ENCODE data around the gene CRYL1.

The CRYL1 gene

GRCh38 chr13:20412691-20413355 lies 112.8 kb downstream of the CRYL1 start:
- Histone ChIP-seq H3K9me3 (replicated peaks; ENCODE audit: insufficient read depth, low read length) (no peaks in the 10 kb centered on the region), H4K20me1 (ENCODE audit: insufficient read depth, low read length) (no peaks in the 10 kb centered on the region), H3K4me2 (ENCODE audit: low read depth, low read length) (no peak overlapping the region), H3K27ac (ENCODE audit: low read length) (no peak overlapping the region), H2AFZ (ENCODE audit: low read length) (no peak overlapping the region), H3K4me3 (ENCODE audit: low read length) (no peak overlapping the region), H3F3A (ENCODE audit: insufficient read depth, low read length) (0 out of 2 replicates have a peak, but pooled peaks cover 2% of the 10 kb centered on the region), H3K36me3 (replicated peaks; ENCODE audit: insufficient read depth, low read length) (no peaks in the 10 kb centered on the region), H3K9me2 (replicated peaks; ENCODE audit: insufficient read depth, low read length) (no peaks in the 10 kb centered on the region), H3K79me2 (ENCODE audit: low read length) (no peaks in the 10 kb centered on the region), H3K27me3 (replicated peaks; ENCODE audit: insufficient read depth, low read length) (no peaks in the 10 kb centered on the region), H3K4me1 (ENCODE audit: low read length) (peaks cover 9% of the 10 kb centered on the region), H3K9ac (ENCODE audit: low read length) (no peak overlapping the region)
- no peak for TF ChIP-seq EZH2phosphoT487 (IDR thresholded peaks at IDR 0.05; ENCODE audit: low read length)
- TF ChIP-seq CTCF (IDR thresholded peaks at IDR 0.05; ENCODE audit: low read length), result no peak
- TF ChIP-seq EZH2 (optimal IDR thresholded peaks at IDR 0.05; ENCODE audit: low read depth, low read length), result no peak
- no peak for DNase-seq

- H3K9me2 ChIP-seq (replicated peaks; ENCODE audit: insufficient read depth, low read length), result no peaks in the 10 kb centered on the region
- no peak for TF ChIP-seq EZH2 (optimal IDR thresholded peaks at IDR 0.05; ENCODE audit: low read depth, low read length)
- no peak for TF ChIP-seq CTCF (IDR thresholded peaks at IDR 0.05; ENCODE audit: low read length)
- TF ChIP-seq EZH2phosphoT487 (IDR thresholded peaks at IDR 0.05; ENCODE audit: low read length), result no peak
- DNase-seq, result peak; percentile 26
- no peak overlapping the region for H3K9ac ChIP-seq (ENCODE audit: low read length)
- no peak overlapping the region for H2AFZ ChIP-seq (ENCODE audit: low read length)
- no peak overlapping the region for H3K4me3 ChIP-seq (ENCODE audit: low read length)
- peaks cover 9% of the 10 kb centered on the region for H3K4me1 ChIP-seq (ENCODE audit: low read length)
- H3K36me3 ChIP-seq (replicated peaks; ENCODE audit: insufficient read depth, low read length), result no peaks in the 10 kb centered on the region
- no peaks in the 10 kb centered on the region for H4K20me1 ChIP-seq (ENCODE audit: insufficient read depth, low read length)
- H3K9me3 ChIP-seq (replicated peaks; ENCODE audit: insufficient read depth, low read length), result no peaks in the 10 kb centered on the region
- H3F3A ChIP-seq (ENCODE audit: insufficient read depth, low read length), result 0 out of 2 replicates have a peak, but pooled peaks cover 2% of the 10 kb centered on the region
- H3K27ac ChIP-seq (ENCODE audit: low read length), result peak overlapping the region; percentile 53; the same call in 1 of the 2 replicates
- H3K79me2 ChIP-seq (ENCODE audit: low read length), result no peaks in the 10 kb centered on the region
- peak overlapping the region; percentile 45; the same call in 1 of the 2 replicates for H3K4me2 ChIP-seq (ENCODE audit: low read depth, low read length)
- no peaks in the 10 kb centered on the region for H3K27me3 ChIP-seq (replicated peaks; ENCODE audit: insufficient read depth, low read length)
These were observed 113.9 kb downstream of the CRYL1 start for GRCh38 chr13:20411638-20412342.

- Histone ChIP-seq H3F3A (ENCODE audit: insufficient read depth, low read length) (0 out of 2 replicates have a peak, but pooled peaks cover 2% of the 10 kb centered on the region), H3K9me3 (replicated peaks; ENCODE audit: insufficient read depth, low read length) (no peaks in the 10 kb centered on the region), H3K36me3 (replicated peaks; ENCODE audit: insufficient read depth, low read length) (no peaks in the 10 kb centered on the region), H3K9ac (ENCODE audit: low read length) (no peak overlapping the region), H3K79me2 (ENCODE audit: low read length) (no peaks in the 10 kb centered on the region), H4K20me1 (ENCODE audit: insufficient read depth, low read length) (no peaks in the 10 kb centered on the region), H3K4me2 (ENCODE audit: low read depth, low read length) (peak overlapping the region; percentile 45; the same call in 1 of the 2 replicates), H2AFZ (ENCODE audit: low read length) (no peak overlapping the region), H3K4me3 (ENCODE audit: low read length) (no peak overlapping the region), H3K27me3 (replicated peaks; ENCODE audit: insufficient read depth, low read length) (no peaks in the 10 kb centered on the region), H3K27ac (ENCODE audit: low read length) (peak overlapping the region; percentile 53; the same call in 1 of the 2 replicates), H3K9me2 (replicated peaks; ENCODE audit: insufficient read depth, low read length) (no peaks in the 10 kb centered on the region), H3K4me1 (ENCODE audit: low read length) (peaks cover 9% of the 10 kb centered on the region)
- DNase-seq, result no peak
- no peak for TF ChIP-seq CTCF (IDR thresholded peaks at IDR 0.05; ENCODE audit: low read length)
- no peak for TF ChIP-seq EZH2phosphoT487 (IDR thresholded peaks at IDR 0.05; ENCODE audit: low read length)
- TF ChIP-seq EZH2 (optimal IDR thresholded peaks at IDR 0.05; ENCODE audit: low read depth, low read length), result no peak
These were observed 114.9 kb downstream of the CRYL1 start for GRCh38 chr13:20410726-20411125.

Data from MM.1S (cell line).